ENCODE results near the gene DOCK2.

Gene DOCK2

DNA sequence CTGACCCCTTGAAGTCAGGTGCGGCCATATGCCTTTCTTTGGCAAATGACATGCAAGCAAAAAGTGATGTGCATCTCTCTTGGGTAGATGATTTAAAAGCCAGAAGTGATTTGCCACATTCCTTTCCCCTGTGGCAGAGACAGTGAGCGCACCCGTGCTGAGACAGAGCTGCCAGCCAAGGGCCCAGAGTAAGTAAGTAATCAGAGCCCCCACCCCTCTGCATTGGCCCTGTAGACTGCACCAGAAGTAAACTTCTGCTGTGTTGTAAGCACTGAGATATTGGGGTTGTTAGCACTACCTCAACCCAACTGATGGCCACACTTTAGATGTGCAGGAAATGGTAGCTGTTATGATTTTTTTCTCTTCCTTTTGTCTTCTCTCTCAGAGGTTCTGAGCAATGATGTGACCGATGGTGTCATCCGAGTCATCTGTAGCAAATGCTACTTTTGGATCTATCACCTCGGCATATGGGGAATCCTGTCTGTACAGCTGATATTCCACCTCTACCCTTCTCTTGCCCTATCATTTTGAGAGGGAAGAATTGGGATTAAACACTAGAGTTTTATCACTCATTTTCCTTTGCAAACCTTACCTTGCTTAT, 58.0 kb downstream of the DOCK2 start:
- DNase-seq = no peak

DNA sequence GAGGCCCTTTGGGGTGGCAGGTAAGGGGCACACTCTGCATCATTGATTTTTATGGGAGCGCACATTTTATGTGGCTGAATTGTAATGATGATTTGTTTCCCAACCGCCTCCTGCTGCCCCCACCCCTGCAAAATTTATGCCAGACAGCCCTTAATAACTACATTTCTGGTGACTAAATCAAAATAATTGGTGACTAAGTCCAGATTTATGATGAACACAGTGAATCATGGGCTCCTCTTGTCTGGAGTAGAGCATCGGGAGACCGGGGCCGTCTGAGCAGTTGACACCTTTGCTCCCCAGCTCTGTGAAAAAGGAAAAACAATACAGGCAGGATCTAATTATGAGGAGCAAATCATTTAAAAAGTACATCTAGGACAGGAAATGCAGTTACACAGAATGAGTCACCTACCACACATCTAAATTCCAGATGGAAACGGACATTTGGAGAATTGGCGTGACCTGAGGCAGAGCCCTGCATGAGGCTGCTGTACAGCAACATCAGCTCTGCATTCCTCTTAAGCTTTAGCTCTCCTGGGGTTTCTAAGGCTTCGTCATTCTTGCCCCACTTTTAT, 58.9 kb downstream of the DOCK2 start:
- DNase-seq = no peak

DNA sequence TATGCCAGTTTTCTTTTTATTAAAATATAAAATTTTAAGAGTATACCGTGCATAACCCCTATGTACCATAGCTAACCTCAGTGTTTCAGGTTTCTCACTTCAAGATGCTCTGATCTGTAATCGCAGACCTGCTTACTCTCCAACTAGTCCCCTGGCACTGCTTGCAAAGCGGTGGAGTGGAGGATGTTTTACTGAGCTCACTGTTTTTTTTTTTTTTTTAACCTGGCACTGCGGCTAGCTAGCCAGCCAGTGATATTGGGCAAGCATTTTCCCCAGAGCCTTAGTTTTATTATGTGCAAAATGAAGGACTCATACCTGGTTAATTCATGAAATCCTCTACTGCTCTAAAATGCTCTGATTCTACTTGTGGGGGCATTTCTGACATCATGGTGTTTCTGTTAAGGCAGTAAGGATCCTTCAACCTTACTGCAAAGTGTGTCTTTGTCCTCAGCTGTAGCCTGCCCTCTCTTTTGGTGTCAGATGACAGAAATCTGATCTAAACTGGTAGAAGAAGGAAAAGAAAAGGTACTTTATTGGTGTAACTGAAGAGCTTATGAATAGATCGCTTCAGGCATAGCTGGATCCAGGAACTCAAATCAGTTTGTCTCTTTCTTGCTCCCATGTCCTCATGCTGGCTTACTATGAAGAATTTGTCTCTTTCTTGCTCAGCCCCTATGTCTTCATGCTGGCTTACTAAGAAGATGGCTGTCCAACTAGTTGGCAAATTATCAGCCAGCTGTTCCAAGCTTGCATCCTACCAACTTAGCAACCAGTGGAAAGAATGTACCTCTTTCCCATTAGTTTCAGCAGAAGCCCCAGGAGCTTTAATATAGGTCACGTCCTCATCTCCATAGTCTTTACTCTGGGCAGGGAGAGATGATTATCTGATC, 59.8 kb downstream of the DOCK2 start:
- DNase-seq = no peak

DNA sequence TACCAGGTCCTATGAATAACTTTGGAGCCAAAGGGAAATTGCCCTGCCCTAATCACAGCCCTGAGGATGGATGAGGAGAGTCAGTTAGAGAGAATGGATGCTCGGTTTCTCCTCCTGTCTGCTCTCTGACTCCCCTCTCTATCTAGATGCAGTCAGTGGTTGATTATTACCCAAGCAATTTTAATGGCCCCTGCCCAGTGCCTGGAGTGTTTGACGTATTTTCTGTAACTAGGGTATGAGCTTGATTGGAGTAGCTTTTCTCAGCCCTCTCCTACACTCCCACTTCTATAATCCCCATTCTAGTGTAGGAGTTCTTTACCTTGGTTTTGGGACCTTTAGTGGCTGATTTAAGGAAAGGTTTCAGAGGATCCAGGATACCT, 60.4 kb downstream of the DOCK2 start:
- DNase-seq = no peak

DNA sequence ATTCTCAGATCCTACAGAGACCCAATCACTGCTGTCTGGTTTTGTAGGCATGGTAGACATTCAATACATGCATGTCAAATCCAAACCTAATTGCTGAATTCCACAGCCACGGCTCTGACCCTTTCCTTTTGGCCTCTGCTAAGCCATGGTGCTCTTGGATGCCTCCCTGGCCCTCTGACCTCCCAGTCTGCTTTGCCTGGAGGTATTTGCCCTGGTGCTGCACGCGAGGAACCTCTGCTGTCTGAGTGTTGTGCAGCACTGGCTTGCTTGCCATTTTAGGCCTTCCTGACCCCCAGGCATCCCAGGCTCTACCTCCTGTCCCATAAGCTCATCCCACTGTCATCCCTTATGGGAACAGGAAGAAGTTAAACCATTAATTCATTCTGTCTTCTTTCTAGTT, 60.9 kb downstream of the DOCK2 start:
- no peak for DNase-seq

DNA sequence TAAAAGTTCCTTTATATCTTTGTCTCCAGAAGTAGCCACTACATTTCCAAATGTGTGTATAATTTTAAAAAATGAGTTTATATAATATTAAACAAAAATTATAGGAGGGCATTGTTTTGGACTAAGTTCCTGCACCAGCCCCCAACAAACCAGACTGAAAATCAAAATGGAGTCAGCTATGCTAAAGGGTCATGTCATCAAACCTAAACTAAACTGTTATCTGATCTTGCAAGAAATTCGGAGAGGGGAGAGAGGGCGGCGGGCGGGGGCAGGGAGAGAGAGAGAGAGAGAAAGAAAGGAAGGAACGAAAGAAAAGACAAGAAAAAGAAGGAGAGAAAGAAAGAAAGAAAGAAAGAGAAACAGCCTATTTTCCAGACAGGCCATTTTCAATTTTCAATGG, 63.5 kb downstream of the DOCK2 start:
- DNase-seq = no peak

DNA sequence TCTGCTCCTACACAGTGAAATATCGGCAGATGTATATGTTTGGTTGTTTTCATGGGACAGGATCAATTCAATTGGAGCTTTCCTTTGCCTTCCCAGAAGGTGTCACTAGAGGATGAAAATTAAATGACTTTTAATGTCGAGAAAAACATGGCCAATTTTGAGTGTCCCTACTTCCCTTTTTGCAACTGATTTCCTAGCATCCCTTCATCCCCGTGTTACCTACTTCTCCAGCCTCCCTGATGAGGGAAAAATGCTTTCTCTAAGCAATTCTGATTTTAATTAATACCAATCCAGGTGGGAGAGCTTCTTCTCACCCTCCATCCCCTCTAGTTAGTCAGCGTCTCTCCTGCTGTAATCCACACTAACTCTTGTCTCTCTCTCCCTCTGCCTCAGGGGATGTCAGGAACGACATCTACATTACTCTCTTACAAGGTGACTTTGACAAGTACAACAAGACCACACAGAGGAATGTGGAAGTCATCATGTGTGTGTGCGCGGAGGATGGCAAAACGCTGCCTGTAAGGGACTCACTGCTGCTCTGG, 64.9 kb downstream of the DOCK2 start:
- no peak for DNase-seq

DNA sequence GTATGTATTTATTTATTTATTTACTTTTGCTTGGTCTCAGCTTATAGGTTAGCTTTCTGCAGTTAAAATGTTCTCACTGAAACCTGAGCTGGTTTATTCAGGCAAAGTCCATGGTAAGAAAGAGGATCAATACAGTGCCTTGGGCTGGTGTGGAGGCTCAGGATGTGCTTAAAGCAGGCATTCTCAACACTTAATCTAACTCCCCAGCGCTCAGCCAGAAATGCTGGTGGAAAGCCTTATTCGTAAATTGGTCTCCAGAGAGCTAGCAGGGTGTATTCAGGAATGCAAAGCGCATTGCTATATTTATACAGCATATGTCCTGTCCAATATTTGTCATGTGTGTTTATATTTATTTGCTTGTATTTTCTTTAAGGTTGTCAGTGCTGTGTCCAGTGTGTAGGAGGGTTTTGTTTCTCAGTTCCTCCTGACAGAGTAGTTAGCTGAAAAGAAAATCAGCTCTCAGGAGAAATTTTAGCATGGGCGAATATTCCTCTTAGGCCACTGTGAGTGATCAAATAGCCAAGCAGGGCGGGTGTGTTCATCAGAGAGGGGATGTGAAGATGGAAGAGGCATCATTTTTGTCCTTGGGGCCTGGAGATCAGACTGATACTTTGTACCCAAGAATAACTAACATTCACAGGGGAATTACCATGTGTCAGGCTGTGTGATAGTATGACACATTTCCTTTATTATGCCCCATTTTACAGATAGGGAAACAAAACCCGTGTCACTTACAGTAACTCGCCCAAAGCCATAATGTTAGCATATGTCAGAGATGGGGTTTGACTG, 65.8 kb downstream of the DOCK2 start:
- no peak for DNase-seq

DNA sequence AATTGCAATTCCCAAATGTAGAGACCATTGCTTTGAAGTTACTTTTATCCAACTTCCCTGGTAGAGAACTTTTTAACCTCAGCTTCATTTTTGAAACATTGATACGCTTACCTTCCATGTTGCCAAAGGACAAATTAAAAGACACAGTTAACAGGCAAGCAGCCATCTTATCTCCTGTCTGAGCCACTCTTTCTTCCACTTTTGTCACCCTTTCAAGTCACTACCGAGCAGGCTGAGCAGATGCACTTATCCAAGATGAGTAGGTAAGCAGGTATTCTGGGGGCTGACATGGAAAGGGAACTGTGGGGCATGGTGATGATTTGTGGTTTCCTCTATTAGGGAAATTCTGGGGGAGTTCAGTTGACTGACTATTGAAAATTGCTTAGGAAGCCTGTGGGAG, 66.7 kb downstream of the DOCK2 start:
- no peak for DNase-seq

DNA sequence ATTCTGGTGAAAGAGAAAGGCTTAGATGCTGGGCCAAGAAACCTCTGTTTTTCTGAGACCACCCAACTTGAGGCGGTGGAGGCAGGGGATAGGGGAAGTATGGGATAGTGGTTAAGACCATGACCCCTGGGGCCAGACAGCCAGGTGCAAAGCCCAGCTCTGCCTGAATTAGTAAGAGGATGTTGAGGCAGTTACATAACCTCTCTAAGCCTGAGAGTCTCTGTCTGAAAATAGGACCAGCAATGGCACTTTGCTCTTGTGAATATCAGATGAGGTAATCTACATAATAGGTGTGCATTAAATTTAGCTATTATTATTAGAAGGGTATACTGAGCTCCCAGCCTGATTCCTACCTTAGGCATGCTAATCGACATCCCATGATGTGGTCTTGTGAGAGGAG, 68.2 kb downstream of the DOCK2 start:
- DNase-seq = no peak

DNA sequence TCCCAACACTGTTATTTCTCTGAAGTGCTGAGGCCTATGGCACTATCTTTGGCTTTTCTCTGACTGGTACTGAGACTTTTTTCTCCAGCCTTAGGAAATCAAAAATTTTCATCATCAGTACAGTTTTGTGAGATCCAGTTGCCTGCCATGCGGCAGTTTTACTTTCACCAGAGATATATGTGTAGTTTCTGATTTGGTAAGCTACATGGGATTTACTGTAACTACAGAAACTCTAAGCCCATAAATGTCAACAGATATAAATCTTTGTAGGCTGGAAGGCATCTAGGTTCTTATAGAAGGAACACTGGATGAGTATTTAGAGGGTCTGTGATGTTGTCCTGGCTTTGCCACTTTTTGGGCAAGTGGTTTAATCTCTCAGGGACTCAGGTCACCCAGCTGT, 69.0 kb downstream of the DOCK2 start:
- DNase-seq = no peak

DNA sequence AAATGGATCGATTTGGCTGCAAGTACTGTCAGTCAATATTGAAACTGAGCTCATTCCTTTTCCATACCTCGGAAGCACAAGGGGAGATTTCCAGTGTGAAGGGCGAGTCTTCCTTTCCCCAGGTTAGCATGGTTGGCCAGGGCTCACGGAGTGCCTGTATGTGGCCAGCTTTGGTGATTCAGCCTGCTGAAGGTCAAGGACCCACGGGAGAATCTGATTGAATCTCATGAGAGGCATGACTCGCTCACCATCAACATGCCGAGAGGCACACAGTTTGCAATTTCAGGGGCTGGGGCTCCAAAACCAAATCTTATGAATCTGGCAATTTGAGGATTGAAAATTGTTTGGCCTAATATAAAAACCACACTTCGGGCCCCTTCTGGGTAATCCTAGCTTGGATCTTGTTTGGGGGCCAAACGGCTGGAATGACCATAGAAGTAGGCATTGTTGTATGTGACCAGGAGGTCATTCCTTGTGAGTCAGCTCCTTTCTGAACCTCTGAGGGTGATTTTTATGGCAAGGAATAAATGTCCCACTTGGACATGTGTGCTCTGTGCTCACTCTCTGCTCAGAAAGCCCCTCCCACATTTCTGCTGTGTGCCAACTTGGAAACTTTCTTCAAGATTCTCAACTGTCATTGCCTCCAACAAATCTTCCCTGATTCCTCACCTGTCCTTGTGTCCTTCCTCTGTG, 69.8 kb downstream of the DOCK2 start:
- DNase-seq = no peak

DNA sequence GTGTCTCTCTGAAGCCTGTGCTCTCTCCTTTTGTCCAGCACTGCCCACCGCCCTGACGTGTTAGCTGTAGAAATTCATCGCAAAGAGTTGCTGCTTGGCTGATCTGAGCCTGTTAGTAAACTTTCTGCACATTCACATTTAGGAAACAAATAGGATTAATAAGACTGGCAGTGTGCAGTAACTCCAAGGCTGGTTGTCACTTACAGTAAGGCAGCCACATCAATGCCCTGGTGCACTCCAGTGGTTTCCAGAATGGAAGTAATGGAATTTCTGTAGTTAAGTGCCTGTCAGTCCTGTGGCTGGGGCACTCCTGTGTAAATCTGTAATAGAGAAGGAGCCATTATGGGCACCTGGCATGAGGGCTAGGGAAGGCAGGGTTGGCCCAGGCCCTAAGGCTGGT, 70.6 kb downstream of the DOCK2 start:
- DNase-seq = no peak

DNA sequence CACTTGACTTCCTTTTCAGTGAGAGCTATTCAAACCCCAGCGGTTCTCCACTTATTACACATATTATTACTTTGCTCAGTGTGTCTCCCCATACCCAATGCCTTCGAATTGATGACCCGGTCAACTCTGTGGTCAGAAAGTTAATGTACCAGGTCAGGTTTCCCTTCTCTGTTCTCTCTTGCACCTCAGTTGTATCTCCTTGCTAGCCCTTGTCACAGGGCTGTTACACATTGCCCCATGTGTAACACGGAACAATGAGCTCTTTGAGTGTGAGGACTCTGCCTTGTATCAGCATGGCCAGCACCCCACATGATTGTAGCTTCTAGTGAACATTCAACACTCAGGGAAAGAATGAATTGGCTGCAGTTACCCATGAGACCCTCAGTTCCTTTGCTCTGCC, 73.6 kb downstream of the DOCK2 start:
- no peak for DNase-seq

DNA sequence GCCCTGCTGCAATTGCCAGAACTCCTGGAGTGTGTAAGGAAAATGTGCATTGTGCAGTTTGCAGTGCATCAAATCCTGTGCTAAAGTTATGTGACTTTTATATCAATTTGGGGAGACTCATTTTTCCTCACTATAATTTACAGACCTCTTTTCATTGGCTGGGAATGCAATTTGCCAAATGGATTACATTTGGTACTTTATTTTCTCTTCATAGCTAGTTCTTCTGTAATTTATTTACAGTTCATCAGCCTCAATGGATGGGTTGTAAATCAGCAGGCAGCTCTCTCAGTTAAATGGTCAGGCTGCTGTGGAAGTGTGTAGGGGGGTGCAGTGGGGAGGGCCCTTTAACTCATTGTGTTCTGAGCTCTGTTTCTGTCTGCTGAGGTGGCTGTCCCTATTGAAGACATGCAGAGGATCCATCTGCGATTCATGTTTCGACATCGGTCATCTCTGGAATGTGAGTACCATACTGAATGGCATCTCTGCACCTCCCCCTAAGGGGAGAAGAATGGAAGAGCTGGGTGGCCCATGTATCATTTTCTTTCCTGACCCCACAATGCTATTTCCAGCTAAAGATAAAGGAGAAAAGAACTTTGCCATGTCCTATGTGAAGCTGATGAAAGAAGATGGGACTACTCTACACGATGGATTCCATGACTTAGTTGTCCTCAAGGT, 74.6 kb downstream of the DOCK2 start:
- no peak for DNase-seq

DNA sequence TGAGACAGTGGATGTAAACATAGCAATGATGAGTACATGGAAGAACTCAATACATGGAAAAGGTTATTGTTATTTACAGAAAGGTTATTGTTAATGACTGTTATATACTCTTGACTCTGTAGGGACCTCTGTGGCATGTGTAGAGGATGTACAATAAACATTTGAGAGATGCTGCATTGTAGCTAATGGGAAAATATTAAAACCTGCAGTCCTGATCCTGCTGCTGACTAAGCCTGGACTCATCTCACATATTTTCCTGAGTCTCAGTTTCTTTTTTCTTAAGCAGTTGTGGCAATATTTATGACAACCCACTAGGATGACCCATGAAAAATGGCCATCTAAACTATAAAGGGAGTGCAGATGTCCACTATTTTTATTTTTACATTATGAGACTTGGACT, 75.4 kb downstream of the DOCK2 start:
- DNase-seq = no peak

DNA sequence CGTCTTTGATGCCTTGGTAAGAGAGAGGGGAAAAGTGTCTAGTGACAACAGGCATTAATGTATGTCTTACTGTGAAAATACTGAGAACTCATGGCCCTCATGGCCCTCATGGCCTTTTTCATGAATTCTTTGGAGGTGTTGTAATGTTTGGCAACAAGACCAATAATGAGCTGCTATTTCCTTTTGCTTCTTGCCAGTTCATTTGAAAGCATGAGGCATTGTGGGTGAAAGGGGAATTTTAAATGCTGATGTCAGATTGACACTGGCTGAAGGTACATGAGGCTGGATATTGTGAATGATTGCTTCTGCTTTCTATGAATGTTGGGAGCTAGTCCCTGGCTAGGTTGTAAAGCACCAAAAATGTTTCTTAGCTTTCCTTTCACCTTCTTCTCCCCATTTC, 79.2 kb downstream of the DOCK2 start:
- no peak for DNase-seq

DNA sequence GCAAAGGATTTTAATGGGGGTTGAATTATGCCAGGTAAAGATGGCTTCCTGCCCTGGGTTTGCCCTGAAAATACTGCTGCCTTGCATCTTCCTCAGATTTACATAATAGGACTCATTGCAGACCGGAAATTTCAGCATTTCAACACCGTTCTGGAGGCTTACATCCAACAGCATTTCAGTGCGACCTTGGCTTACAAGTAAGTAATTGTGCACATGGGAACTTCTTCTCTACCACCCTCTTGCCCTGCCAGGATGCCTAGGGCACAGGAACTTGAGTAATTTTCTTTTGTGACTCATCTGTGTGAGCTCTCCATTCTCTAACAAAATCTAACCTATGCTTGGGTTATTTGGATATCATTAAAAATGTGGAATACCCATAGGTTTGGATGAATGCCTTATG, 80.2 kb downstream of the DOCK2 start:
- DNase-seq = no peak

DNA sequence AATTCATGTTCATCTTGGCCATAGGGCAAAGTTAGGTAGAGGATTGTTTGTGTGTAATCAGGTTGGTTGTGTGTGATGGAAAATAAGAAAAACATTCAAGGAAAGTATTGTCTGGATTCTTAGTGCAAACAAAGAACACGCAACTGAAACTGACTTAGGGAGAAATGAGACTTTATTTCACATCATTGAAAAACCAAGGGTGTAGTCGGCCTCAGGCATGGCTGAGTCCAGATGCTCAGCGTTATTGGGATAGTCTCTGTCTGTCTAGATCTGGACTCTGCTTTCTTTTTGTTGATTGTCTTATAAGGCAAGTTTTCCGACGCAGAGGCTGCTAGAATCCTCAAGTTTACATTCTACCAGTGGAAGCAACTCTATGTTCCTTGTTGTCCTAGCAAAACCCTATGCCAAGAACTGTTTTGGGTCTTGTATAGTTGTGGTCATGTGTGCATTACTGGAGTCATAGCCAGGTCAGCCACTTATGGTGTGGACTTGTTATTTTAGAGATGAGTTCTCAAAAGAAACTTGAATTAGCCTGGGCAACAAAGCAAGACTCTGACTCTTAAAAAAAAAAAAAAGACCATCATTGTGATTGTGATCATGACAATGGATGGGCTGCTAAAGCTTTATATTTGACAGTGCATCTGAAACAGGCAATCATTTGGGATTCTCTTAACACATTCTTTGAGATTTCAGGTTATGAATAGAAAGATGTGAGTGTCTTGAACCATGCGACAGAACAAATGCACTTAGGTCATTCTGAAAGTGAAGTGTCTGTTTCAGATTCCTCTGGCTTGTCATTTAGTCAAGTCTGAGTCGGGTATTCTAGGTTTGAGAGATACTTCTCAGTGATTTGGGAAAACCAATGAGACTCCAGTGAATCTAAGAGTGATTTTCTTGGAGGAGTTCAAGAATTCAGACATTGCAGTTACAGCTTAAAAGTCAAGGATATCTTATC, 82.6 kb downstream of the DOCK2 start:
- no peak for DNase-seq

DNA sequence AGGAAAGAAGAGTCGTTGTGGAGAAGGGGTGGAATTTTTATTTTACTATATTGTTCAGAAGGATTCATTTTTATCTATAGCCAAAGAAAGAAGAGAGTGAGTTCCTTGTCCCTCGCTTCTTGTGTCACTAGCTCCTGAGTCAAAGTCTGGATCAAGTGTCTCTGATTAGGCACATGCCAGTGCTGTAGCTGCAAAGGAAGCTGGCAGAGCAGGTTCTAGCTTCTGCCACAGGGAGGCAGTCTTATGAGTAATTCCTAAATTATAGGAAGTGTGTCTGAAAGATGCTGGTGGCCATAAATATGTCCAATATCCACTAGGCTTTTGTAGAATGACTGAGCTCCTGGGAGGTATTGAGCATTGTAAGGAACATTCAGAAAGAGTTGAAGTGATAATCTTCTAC, 84.7 kb downstream of the DOCK2 start:
- no peak for DNase-seq
